RWPE2 (cell line): ENCODE results near the gene ASF1B.

ENCODE experiments used
- ATAC-seq: fragments of 200-7000 bp; cut with Tn5 transposase; 3 replicates; pipeline ENCODE4 v1.9.1; 2021; ENCODE audit warnings: low read depth
- DNase-seq: peaks from one replicate; pipeline ENCODE4 v3.0.0-alpha.2; 2020; ENCODE audit warnings: low spot score
- H3K27ac ChIP-seq: fragments of 450-650 bp; 2 replicates; pipeline ENCODE4 v1.5.1; 2017; ENCODE audit warnings: mild to moderate bottlenecking; ENCODE audit not compliant: poor library complexity, severe bottlenecking
- H3K27me3 ChIP-seq: fragments of 250-450 bp; sonication (Bioruptor Pico); 2 replicates; pipeline ENCODE4 v1.5.1; 2021; ENCODE audit warnings: mild to moderate bottlenecking, moderate library complexity; ENCODE audit not compliant: insufficient read depth, poor library complexity, severe bottlenecking
- H3K36me3 ChIP-seq: fragments of 250-450 bp; sonication (Bioruptor Pico); 2 replicates; pipeline ENCODE4 v1.5.1; 2020; ENCODE audit warnings: low read depth, mild to moderate bottlenecking, moderate library complexity
- H3K4me1 ChIP-seq: fragments of 250-450 bp; sonication (Bioruptor Pico); 2 replicates; pipeline ENCODE4 v1.5.1; 2021; ENCODE audit warnings: mild to moderate bottlenecking, moderate library complexity; ENCODE audit not compliant: insufficient read depth, poor library complexity, severe bottlenecking
- H3K4me3 ChIP-seq: fragments of 250-450 bp; sonication (Bioruptor Pico); 2 replicates; pipeline ENCODE4 v1.5.1; 2021; ENCODE audit warnings: mild to moderate bottlenecking, moderate library complexity; ENCODE audit not compliant: severe bottlenecking
- H3K9me3 ChIP-seq: fragments of 250-450 bp; sonication (Bioruptor Pico); 2 replicates; pipeline ENCODE4 v1.5.1; 2021; ENCODE audit warnings: mild to moderate bottlenecking, moderate library complexity; ENCODE audit not compliant: severe bottlenecking
- TF ChIP-seq, protein P1 (sequence below): fragments of 450-650 bp; IDR thresholded peaks from one replicate; pipeline ENCODE4 v1.5.1; 2017; ENCODE audit warnings: mild to moderate bottlenecking, moderate library complexity; ENCODE audit not compliant: poor library complexity, severe bottlenecking

ASF1B gene

DNA sequence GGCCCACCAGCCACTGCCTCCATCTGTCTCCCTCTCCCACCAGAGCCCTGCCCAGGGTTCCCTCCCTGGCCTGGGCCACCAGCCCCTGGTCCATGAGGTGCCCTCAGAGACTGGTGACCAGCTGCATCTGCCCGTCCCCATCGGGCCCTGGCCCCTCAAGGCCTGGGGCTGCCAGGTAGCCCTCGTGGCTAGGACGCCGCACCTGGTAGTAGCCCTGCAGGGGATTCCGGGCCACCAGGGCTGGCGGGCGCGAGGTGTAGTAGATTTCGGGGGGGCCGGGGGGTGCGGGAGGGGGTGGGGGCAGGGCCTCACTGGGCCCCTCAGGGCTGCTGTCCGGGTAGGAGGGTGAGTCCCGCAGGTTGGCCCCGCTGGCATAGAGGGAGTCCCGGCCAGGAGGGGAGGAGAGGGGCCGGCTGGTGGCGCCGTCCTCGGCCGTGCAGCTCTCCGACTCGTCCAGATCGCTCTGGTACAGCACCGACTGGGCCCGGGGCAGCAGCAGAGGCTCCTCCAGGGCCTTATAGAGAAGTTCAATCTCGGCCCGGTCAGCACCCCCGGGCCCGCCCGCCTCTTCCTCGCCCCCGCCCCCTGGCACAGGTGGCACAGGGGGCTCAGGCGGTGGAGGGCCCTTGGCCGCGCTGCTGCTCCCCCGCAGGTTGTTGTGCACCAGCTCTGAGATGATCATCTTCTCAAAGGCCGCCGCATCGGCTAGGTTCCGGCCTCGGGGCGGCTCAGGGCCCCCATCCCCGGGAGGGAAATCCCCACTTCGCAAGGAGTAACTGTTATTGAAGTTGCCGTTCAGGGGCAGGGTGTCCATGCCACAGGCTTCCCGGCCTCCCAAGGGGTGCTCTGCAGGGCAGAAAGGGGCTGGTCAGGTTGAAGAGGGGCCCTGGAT is 14.6 kb upstream of the ASF1B start:
- Histone ChIP-seq H3K4me1 (no peaks in the 10 kb centered on the region), H3K36me3 (no peaks in the 10 kb centered on the region)
- ATAC-seq: no peak

DNA sequence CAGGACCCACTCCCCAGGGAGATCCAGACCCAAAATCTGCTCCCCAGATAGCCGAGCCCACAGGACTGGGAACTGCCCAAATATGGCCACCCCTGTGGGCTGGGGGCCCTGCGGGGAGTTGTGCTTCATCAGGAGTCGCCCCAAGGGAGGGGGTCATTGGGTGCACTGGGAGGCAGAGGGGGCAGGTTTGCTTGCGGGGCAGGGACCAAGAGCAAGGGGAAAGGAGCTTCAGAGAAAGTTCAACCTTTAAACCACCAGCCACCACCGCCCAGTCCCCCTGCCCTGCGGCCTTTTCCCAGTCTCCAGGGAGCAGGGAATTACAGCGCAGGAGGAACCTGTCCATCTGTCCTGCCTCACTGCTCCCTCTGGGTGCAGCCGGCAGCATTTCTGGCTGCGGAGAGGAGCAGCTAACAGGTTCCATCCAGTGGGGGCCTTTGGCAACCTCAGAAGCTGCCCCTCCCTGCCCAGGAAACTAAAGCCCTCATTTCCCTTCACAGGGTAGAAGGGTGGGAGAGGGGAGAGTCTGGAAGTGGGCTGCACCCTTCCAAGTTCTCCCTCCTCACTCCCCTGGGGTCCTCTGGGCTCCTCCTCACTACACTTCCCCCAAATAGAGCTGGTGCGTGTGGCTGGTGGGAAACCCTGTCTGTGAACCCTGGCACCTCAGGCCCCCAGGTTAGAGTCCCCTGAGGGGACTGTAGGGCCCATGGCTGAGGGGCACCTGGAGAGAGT is 13.8 kb upstream of the ASF1B start:
- no peak for DNase-seq
- TF ChIP-seq, protein P1, sequence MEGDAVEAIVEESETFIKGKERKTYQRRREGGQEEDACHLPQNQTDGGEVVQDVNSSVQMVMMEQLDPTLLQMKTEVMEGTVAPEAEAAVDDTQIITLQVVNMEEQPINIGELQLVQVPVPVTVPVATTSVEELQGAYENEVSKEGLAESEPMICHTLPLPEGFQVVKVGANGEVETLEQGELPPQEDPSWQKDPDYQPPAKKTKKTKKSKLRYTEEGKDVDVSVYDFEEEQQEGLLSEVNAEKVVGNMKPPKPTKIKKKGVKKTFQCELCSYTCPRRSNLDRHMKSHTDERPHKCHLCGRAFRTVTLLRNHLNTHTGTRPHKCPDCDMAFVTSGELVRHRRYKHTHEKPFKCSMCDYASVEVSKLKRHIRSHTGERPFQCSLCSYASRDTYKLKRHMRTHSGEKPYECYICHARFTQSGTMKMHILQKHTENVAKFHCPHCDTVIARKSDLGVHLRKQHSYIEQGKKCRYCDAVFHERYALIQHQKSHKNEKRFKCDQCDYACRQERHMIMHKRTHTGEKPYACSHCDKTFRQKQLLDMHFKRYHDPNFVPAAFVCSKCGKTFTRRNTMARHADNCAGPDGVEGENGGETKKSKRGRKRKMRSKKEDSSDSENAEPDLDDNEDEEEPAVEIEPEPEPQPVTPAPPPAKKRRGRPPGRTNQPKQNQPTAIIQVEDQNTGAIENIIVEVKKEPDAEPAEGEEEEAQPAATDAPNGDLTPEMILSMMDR: no peak
- Histone ChIP-seq H3K36me3 (no peaks in the 10 kb centered on the region), H3K27me3 (no peaks in the 10 kb centered on the region), H3K4me1 (no peaks in the 10 kb centered on the region), H3K9me3 (no peaks in the 10 kb centered on the region), H3K27ac (no peak overlapping the region), H3K4me3 (no peak overlapping the region)
- no peak for ATAC-seq

More for the DNA sequence above, 14.6 kb upstream of the ASF1B start:
- Histone ChIP-seq H3K9me3 (no peaks in the 10 kb centered on the region), H3K27ac (no peak overlapping the region), H3K4me3 (no peak overlapping the region), H3K27me3 (no peaks in the 10 kb centered on the region)
- DNase-seq: no peak
- TF ChIP-seq, protein P1: no peak

DNA sequence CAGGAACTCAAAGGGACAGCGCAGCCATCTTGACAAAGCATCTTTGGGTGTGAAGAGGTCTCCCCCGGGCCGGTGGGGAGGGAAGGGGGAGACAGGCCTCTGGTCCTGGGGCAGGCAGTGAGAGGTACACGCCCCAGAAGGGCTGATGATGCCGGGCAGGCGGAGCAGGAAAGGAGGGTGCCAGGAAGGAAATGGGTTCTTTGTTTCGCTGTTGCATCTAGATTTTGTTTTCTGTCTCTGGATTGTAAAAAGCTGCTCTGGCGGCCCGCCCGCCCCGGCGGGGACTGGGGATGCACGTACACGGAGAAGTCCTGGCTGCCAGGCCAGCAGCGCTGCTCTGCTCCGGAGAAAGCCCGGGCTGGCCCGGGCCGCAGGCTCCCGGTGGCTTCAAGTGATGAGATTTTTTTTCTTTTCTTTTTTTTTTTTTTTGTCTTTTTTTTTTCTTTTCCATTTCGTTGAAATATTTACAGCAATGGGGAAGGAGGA is 13.2 kb upstream of the ASF1B start:
- no peak for ATAC-seq
- H3K4me1 ChIP-seq: no peaks in the 10 kb centered on the region
- DNase-seq: no peak
- H3K36me3 ChIP-seq: no peaks in the 10 kb centered on the region
- H3K27ac ChIP-seq: no peak overlapping the region
- no peaks in the 10 kb centered on the region for H3K9me3 ChIP-seq
- TF ChIP-seq, protein P1: no peak
- no peak overlapping the region for H3K4me3 ChIP-seq
- H3K27me3 ChIP-seq: no peaks in the 10 kb centered on the region

DNA sequence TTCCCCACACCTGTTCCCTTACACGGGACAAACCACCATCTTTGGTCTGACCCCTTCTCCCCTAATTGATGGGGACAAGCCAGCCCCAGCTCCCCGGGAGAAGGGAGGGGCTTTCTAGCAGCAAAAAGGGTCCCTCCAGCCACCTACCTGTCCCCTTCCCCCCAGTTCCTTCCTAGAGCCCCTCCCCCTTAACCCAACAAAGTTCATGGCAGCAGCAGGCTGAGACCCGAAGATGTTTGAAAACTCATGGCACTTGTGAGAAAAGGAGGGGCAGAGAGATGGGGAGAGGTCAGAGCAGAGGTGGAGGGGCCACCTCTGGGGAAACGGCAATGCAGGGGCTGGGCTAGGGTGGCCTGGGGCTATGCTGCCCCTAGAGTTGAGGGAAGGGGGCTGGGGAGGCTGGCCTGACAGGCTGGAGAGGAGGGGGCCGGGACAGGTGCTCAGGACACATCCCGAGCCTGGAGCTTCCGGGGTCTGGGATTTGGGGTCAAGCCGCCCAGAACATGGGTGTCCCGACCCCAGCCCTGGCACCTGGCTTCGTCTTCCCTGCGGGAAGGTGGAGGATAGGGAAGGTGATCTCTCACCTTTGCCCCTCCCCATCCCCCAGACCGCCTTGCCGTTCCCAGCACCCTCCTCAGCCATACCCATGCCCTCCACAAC is 12.5 kb upstream of the ASF1B start:
- H3K4me3 ChIP-seq: no peak overlapping the region
- no peaks in the 10 kb centered on the region for H3K4me1 ChIP-seq
- TF ChIP-seq, protein P1: no peak
- DNase-seq: no peak
- H3K36me3 ChIP-seq: no peaks in the 10 kb centered on the region
- no peaks in the 10 kb centered on the region for H3K27me3 ChIP-seq
- ATAC-seq: no peak
- H3K27ac ChIP-seq: no peak overlapping the region
- no peaks in the 10 kb centered on the region for H3K9me3 ChIP-seq
